Caco-2 (cell line): ENCODE data around the gene TNFSF18. TPM values are rescaled to one million over a fixed set of nuclear protein-coding genes. Genes with fewer than 3 reads are reported as not detected.

Experiments
- Bru-seq: library from RNA; stranded (reverse); fragments of 400-500 nt; gene quantifications from one replicate; lab custom pipeline; 2021; lab: Mats Ljungman, UMichigan
- BruChase-seq, 2 experiments: library from RNA; stranded (reverse); fragments of 400-500 nt; gene quantifications; one replicate each; lab custom pipeline; 2021; lab: Mats Ljungman, UMichigan
- BruUV-seq: library from RNA; stranded (reverse); fragments of 400-500 nt; replicated peaks from 2 replicates; lab custom pipeline; 2021; lab: Mats Ljungman, UMichigan
- CTCF ChIA-PET: fragments of 300-600 bp; sonication (Branson Sonifier 250); formaldehyde crosslinking; loops from one replicate; lab custom pipeline; 2022; ENCODE audit warnings: antibody characterized with exemption; lab: Charles Lee
- POLR2A ChIA-PET: fragments of 300-600 bp; sonication (Branson Sonifier 250); formaldehyde crosslinking; loops from one replicate; lab custom pipeline; 2022; ENCODE audit warnings: antibody characterized with exemption; lab: Charles Lee
- DNase-seq, 2 experiments: peaks; one replicate each; pipeline versions ENCODE4 v3.0.0 to v3.0.0-alpha.2; 2020 to 2022
- H3K27me3 ChIP-seq: replicated peaks from 2 replicates; pipeline ENCODE4 v1.6.0; 2011; ENCODE audit warnings: low read length; ENCODE audit not compliant: control insufficient read depth, insufficient read depth
- H3K36me3 ChIP-seq: 2 replicates; pipeline ENCODE4 v1.5.1; 2011; ENCODE audit warnings: low read length; ENCODE audit not compliant: control insufficient read depth, insufficient read depth
- H3K4me1 ChIP-seq: fragments of 250-450 bp; sonication (Bioruptor Pico); 2 replicates; pipeline ENCODE4 v1.5.1; 2020; ENCODE audit warnings: mild to moderate bottlenecking
- H3K4me3 ChIP-seq: 2 replicates; pipeline ENCODE4 v1.5.1; 2011; ENCODE audit warnings: low read depth, mild to moderate bottlenecking, control low read depth, low read length
- H3K9me3 ChIP-seq: fragments of 250-450 bp; sonication (Bioruptor Pico); 2 replicates; pipeline ENCODE4 v1.5.1; 2020; ENCODE audit warnings: mild to moderate bottlenecking, moderate library complexity
- H3K27ac Mint-ChIP-seq: one replicate; pipeline ENCODE4 v1.8.0; 2022; ENCODE audit warnings: mixed read lengths; ENCODE audit not compliant: unreplicated experiment
- H3K27me3 Mint-ChIP-seq: one replicate; pipeline ENCODE4 v1.8.0; 2022; ENCODE audit warnings: mixed read lengths; ENCODE audit not compliant: insufficient read depth, unreplicated experiment
- H3K36me3 Mint-ChIP-seq: one replicate; pipeline ENCODE4 v1.8.0; 2022; ENCODE audit warnings: mild to moderate bottlenecking, mixed read lengths; ENCODE audit not compliant: insufficient read depth, unreplicated experiment
- H3K4me1 Mint-ChIP-seq: one replicate; pipeline ENCODE4 v1.8.0; 2022; ENCODE audit warnings: low read depth, mixed read lengths; ENCODE audit not compliant: unreplicated experiment
- H3K4me3 Mint-ChIP-seq: one replicate; pipeline ENCODE4 v1.8.0; 2022; ENCODE audit warnings: mild to moderate bottlenecking, moderate library complexity, mixed read lengths; ENCODE audit not compliant: unreplicated experiment
- H3K9me3 Mint-ChIP-seq: one replicate; pipeline ENCODE4 v1.8.0; 2022; ENCODE audit warnings: mixed read lengths; ENCODE audit not compliant: unreplicated experiment
- CTCF ChIP-seq, 2 experiments: fragments of 200-600 bp in 1 of 2; IDR thresholded peaks; 1 replicate in 1 of 2; 2 replicates in 1 of 2; pipeline versions ENCODE4 v1.5.1 to v1.8.0; 2011 to 2022; ENCODE audit warnings: antibody characterized with exemption in 1 of 2, control low read depth in 1 of 2, inconsistent platforms in 1 of 2, low read depth in 1 of 2, low read length in 1 of 2, mild to moderate bottlenecking in 1 of 2, moderate library complexity in 1 of 2; ENCODE audit not compliant: insufficient read depth in 1 of 2, severe bottlenecking in 1 of 2, unreplicated experiment in 1 of 2
- intact Hi-C: fragments of 100-400 bp; cut with micrococcal nuclease; formaldehyde crosslinking; loops from one replicate; pipeline ENCODE4 v1.10.0; 2022; ENCODE audit not compliant: unreplicated experiment
- long read RNA-seq: library from polyadenylated mRNA; stranded (forward); transcript quantifications from one replicate; pipeline ENCODE4 v2.0.0, GENCODE V29; 2022
- total RNA-seq: library from RNA; stranded (reverse); gene quantifications from 2 replicates; pipeline ENCODE4 v1.2.3, GENCODE V29; 2022

TNFSF18 gene
- total RNA-seq = not detected in 2 replicates
- Bru-seq, nascent RNA = not detected
- BruChase-seq, experiment 1, labeled RNA remaining after a 2-hour chase = percentile 7 among the genes with signal in this experiment
- BruChase-seq, experiment 2, labeled RNA remaining after a 6-hour chase = percentile 19 among the genes with signal in this experiment
- long read RNA-seq = 0 reads

GRCh38 chr1:173050865-173051264 lies at the start of gene TNFSF18:
TSS of gene TNFSF18 (minus strand) at chr1:173050941. CDS start at chr1:173050896, 45 bp downstream.
- intact Hi-C loops = loop anchor here (5.0 kb wide), 1 partner anchor 151 kb away; no protein-coding TSS in a partner anchor
- no TSS peak for BruUV-seq
- H3K4me1 Mint-ChIP-seq = no peaks in the 10 kb centered on the region

GRCh38 chr1:173099166-173099565 lies 48.4 kb upstream of the TNFSF18 start:
- Histone ChIP-seq H3K9me3 (peaks cover 12% of the 10 kb centered on the region), H3K4me1 (peaks cover 5% of the 10 kb centered on the region; the same call in 1 of the 2 replicates), H3K4me3 (no peak overlapping the region), H3K36me3 (no peaks in the 10 kb centered on the region), H3K27me3 (no peaks in the 10 kb centered on the region; the same call in 1 of the 2 replicates)
- Mint-ChIP-seq H3K27ac (no peak overlapping the region), H3K4me1 (no peaks in the 10 kb centered on the region), H3K36me3 (no peaks in the 10 kb centered on the region), H3K27me3 (peaks cover 7% of the 10 kb centered on the region), H3K9me3 (peaks cover 29% of the 10 kb centered on the region), H3K4me3 (no peak overlapping the region)
- intact Hi-C loops = no loop called here
- POLR2A ChIA-PET = interaction anchor here (0.6 kb wide), 1 partner anchor 108 kb away, joined by 6 read pairs; no protein-coding TSS in a partner anchor
- DNase-seq = peak in 1 of 2 experiments; percentile 3
- TF ChIP-seq CTCF (IDR thresholded peaks at IDR 0.05; ENCODE audit: insufficient read depth in 1 of 2, low read depth in 1 of 2, low read length in 1 of 2, severe bottlenecking in 1 of 2, unreplicated experiment in 1 of 2) = no peak
- CTCF ChIA-PET = no interaction called here
- BruUV-seq = no TSS peak

More at GRCh38 chr1:173050865-173051264, at the start of gene TNFSF18:
- no peak for DNase-seq
- Mint-ChIP-seq H3K27me3 (no peaks in the 10 kb centered on the region), H3K9me3 (no peaks in the 10 kb centered on the region), H3K27ac (no peak within 1 kb of the TSS), H3K4me3 (no peak within 1 kb of the TSS), H3K36me3 (no peaks in the 10 kb centered on the region)
- Histone ChIP-seq H3K36me3 (no peaks in the 10 kb centered on the region), H3K27me3 (no peaks in the 10 kb centered on the region), H3K4me3 (no peak within 1 kb of the TSS), H3K4me1 (no peaks in the 10 kb centered on the region; the same call in 1 of the 2 replicates), H3K9me3 (no peaks in the 10 kb centered on the region)
- ChIA-PET CTCF (no interaction called here), POLR2A (no interaction called here)
- TF ChIP-seq CTCF (IDR thresholded peaks at IDR 0.05; ENCODE audit: insufficient read depth in 1 of 2, low read depth in 1 of 2, low read length in 1 of 2, severe bottlenecking in 1 of 2, unreplicated experiment in 1 of 2) = no peak

GRCh38 chr1:173098117-173098516 lies 47.4 kb upstream of the TNFSF18 start:
- Mint-ChIP-seq H3K27ac (no peak overlapping the region), H3K36me3 (no peaks in the 10 kb centered on the region), H3K9me3 (peaks cover 22% of the 10 kb centered on the region), H3K4me3 (no peak overlapping the region), H3K27me3 (peaks cover 7% of the 10 kb centered on the region), H3K4me1 (no peaks in the 10 kb centered on the region)
- H3K4me1 ChIP-seq = peaks cover 5% of the 10 kb centered on the region; the same call in 1 of the 2 replicates
- H3K36me3 ChIP-seq = no peaks in the 10 kb centered on the region
- peaks cover 5% of the 10 kb centered on the region for H3K9me3 ChIP-seq
- CTCF ChIA-PET = no interaction called here
- H3K4me3 ChIP-seq = no peak overlapping the region
- no peak for TF ChIP-seq CTCF (IDR thresholded peaks at IDR 0.05; ENCODE audit: insufficient read depth in 1 of 2, low read depth in 1 of 2, low read length in 1 of 2, severe bottlenecking in 1 of 2, unreplicated experiment in 1 of 2)
- H3K27me3 ChIP-seq = no peaks in the 10 kb centered on the region; the same call in 1 of the 2 replicates
- no TSS peak for BruUV-seq
- DNase-seq = no peak
- POLR2A ChIA-PET = no interaction called here
- intact Hi-C loops = no loop called here
